HG03097 (cell line): ENCODE measurements around the gene CXCL6.

ENCODE experiments used
- ATAC-seq: cut with Tn5 transposase; IDR thresholded peaks from one replicate; pipeline ENCODE4 v1.9.1; 2021; ENCODE audit not compliant: unreplicated experiment, low FRiP score

CXCL6 gene

DNA sequence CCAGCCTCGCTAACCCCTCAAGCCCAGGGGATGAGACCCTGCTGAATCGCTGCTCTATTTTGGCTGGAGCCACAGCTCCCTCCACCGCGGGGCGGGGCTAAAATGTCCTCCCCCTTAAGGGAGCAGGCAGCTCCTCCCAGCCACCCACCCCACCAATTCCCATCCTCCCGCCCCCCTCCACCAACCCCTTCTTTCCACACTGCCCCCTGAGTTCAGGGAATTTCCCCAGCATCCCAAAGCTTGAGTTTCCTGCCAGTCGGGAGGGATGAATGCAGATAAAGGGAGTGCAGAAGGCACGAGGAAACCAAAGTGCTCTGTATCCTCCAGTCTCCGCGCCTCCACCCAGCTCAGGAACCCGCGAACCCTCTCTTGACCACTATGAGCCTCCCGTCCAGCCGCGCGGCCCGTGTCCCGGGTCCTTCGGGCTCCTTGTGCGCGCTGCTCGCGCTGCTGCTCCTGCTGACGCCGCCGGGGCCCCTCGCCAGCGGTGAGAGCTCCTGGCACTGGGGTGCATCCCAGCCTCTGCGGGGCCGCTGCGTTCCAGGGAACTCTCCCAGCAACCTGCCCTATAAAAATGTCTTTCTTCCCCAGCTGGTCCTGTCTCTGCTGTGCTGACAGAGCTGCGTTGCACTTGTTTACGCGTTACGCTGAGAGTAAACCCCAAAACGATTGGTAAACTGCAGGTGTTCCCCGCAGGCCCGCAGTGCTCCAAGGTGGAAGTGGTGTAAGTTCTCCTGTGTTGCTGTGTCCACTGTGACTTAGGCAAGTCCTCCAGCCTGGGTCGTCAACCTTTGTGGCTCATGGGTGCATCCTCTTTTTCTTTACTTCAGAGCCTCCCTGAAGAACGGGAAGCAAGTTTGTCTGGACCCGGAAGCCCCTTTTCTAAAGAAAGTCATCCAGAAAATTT lies at the start of gene CXCL6:
CXCL6 (plus strand) TSS at position 306 of the 907 bp plus-strand sequence; CDS start at position 379, 73 bp downstream.
- ATAC-seq = no peak

DNA sequence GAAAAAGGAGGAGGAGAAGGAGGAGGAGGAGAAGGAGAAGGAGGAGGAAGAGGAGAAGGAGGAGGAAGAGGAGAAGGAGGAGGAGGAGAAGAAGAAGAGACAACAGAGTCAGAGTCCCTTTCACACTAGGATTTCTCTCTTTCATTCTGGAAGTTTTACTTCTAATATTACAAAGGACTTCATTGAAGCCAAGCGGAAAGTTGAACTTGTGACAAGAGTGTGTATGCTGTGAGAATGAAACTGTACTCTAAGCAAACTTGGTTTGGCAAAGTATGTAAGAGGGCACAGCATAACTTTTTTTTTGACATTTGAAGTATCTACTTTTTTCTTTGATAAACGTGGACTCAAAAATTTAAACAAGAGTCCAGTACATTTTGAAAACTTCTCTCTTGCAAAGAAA lies 48.1 kb upstream of the CXCL6 start:
- no peak for ATAC-seq

- no peak for ATAC-seq
These were observed 37.6 kb upstream of the CXCL6 start for GRCh38 chr4:73798842-73799241.

GRCh38 chr4:73800206-73800605 lies 36.3 kb upstream of the CXCL6 start:
- no peak for ATAC-seq

GRCh38 chr4:73801692-73802091 lies 34.8 kb upstream of the CXCL6 start:
- ATAC-seq = no peak

GRCh38 chr4:73803213-73803612 lies 33.3 kb upstream of the CXCL6 start:
- ATAC-seq = no peak

- no peak for ATAC-seq
These were observed 26.3 kb upstream of the CXCL6 start for GRCh38 chr4:73810191-73810590.

DNA sequence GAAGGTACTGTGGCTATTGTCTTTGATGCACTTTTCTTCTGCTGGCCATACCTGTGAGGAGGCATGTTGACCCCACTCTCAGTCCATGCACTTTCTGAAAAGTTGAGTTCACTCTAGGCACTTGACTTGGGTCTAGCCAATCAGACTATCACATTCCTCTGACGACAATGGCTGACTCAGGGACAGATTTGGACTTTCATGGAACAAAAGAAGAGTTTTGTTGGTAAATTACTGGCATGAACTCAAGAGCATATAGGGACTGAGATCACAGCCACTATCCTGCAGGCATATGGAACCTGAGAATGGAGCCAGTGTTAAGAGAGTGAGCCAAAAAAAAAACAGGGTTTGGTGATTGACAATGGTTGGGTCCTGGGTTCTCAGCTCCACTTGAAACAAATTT lies 24.6 kb upstream of the CXCL6 start:
- ATAC-seq = no peak

GRCh38 chr4:73814679-73815078 lies 21.8 kb upstream of the CXCL6 start:
- ATAC-seq = no peak

- no peak for ATAC-seq
These were observed 21.3 kb upstream of the CXCL6 start for GRCh38 chr4:73815145-73815544.

GRCh38 chr4:73816814-73817213 lies 19.7 kb upstream of the CXCL6 start:
- no peak for ATAC-seq

GRCh38 chr4:73817341-73817740 lies 19.1 kb upstream of the CXCL6 start:
- no peak for ATAC-seq

GRCh38 chr4:73821325-73821724 lies 15.2 kb upstream of the CXCL6 start:
- no peak for ATAC-seq

DNA sequence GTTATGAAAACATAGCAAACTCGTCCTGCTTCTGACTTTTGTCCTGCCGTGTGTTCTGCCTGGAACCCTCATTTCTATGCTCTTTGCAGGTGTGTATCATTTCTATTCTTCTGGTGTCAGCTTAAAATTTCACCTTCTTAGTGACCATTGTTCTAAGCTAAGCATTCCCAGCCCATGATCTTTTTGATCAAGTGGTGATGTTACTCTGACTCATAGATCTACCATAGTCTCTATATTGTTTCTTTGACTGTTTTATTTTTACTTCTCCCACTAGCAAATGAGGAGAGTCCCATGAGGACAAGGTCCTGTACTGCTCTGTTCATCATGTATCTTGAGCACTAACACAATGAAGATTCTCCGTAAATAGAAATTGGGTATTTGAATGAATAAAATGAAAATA lies 14.1 kb upstream of the CXCL6 start:
- no peak for ATAC-seq

DNA sequence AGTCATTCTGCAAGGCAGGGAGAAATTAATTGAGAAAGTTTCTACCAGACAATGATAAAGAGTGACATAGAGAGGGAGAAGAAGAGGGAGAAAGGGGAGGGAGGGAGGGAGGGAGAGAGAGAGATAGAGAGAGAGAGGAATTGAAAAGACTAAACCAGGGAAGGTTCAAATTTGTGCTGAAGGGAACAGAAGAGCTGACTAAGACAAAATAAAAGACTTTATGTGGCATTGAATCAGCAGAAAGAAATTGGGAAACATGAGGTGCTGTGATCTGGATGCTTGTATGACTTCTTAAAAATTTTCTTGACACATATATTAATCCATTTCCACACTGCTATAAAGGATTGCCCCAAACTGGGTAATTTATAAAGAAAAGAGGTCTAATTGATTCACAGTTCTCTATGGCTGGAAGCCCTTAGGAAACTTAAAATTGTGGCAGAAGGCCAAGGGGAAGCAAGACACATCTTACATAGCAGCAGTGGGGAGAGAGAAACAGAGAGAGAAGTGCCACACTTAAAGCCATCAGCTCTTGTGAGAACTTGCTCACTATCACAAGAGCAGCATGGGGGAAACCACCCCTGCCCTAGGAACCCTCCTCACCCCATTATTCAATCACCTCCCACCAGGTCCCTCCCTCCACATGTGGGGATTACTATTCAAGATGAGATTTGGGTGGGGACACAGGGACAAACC lies 13.5 kb upstream of the CXCL6 start:
- ATAC-seq = no peak

GRCh38 chr4:73823760-73824159 lies 12.7 kb upstream of the CXCL6 start:
- ATAC-seq = no peak

DNA sequence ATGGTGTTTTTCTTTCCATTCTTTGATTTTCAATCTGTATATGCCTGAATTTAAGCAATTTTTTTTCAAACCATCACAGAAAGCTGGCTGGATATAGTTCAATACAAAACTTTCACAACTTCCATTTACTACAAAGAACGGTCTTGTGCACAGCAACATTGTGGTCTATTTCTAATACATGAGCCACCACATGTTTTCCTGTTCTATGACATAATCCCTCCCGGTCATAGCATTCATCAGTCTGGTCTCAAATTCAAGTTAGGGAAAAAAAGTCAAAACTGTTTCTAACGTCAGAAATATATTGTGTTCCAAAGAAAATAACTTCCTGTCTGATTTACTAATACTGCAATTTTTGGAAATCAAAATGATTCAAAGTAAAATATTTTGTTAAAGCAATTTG lies 7.5 kb upstream of the CXCL6 start:
- ATAC-seq = no peak

DNA sequence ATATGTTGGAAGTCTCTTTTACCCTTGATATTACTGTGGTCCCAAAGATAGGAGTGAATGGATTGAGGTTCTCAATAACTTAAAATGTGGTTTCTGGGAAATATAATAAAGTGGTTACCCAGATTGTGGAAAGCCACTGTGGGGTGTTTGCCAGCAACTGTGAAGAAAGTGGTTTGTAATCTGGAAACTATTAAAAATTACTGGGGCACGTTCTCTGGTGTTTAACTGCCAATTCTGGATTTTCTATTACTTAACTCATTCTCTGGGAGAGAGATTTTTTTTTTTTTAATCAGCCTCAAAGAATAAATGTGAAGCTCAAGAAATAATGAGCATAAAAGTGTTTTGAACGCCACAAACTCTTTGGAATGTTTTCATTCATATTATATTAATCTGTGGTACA lies 4.9 kb upstream of the CXCL6 start:
- ATAC-seq = no peak

- no peak for ATAC-seq
These were observed 3.7 kb upstream of the CXCL6 start for GRCh38 chr4:73832651-73833237.

- no peak for ATAC-seq
These were observed 2.6 kb downstream of the CXCL6 start for GRCh38 chr4:73839071-73839470.

GRCh38 chr4:73839715-73840114 lies 3.2 kb downstream of the CXCL6 start:
- no peak for ATAC-seq
